B cell (primary cell): Measurements from ENCODE around the gene TFPT. TPM values are rescaled to one million over a fixed set of nuclear protein-coding genes. Genes with fewer than 3 reads are reported as not detected.

Experiments
- ATAC-seq: fragments of 200-7000 bp; cut with Tn5 transposase; one replicate; pipeline ENCODE4 v1.10.0; 2021; ENCODE audit warnings: low read depth, mild to moderate bottlenecking, moderate number of reproducible peaks, moderate library complexity
- CTCF ChIA-PET: fragments of 350-600 bp; sonication (Branson Sonifier 250); formaldehyde crosslinking; loops from one replicate; lab custom pipeline; 2021; ENCODE audit warnings: antibody characterized with exemption, inconsistent platforms; lab: Charles Lee
- POLR2A ChIA-PET: fragments of 350-600 bp; sonication (Branson Sonifier 250); formaldehyde crosslinking; loops from one replicate; lab custom pipeline; 2021; ENCODE audit warnings: antibody characterized with exemption; lab: Charles Lee
- DNase-seq: peaks from one replicate; pipeline ENCODE4 v3.0.0; 2013
- H2AFZ ChIP-seq: 2 replicates; pipeline ENCODE4 v1.6.1; 2012; ENCODE audit warnings: mild to moderate bottlenecking, low read depth, low read length; ENCODE audit not compliant: insufficient read depth, poor library complexity, severe bottlenecking
- H3K27ac ChIP-seq, 2 donors: 1 replicate in 1 of 2; 2 replicates in 1 of 2; pipeline ENCODE4 v1.5.1; 2012 to 2013; ENCODE audit warnings: low read length in 2 of 2, mild to moderate bottlenecking in 2 of 2, moderate library complexity in 1 of 2
- H3K27me3 ChIP-seq, 4 experiments: fragments of 200-600 bp in 1 of 4; sonication (generic) in 1 of 4; replicated peaks in 1 of 4; 1 replicate in 2 of 4; 2 replicates in 2 of 4; pipeline versions ENCODE4 v1.6.1 to v1.7.0; 2013 to 2016; ENCODE audit warnings: low read length in 3 of 4, mild to moderate bottlenecking in 2 of 4, mixed read lengths in 1 of 4, moderate library complexity in 1 of 4; ENCODE audit not compliant: insufficient read depth in 4 of 4, control insufficient read depth in 3 of 4; ENCODE audit errors: control extremely low read depth in 1 of 4
- H3K36me3 ChIP-seq, 2 experiments: replicated peaks in 1 of 2; 1 replicate in 1 of 2; 2 replicates in 1 of 2; pipeline versions ENCODE4 v1.6.1 to v1.7.1; 2013; ENCODE audit warnings: low read length in 1 of 2; ENCODE audit not compliant: insufficient read depth in 2 of 2, control insufficient read depth in 1 of 2; ENCODE audit errors: control extremely low read depth in 1 of 2, extremely low read depth in 1 of 2
- H3K4me1 ChIP-seq, 2 donors: fragments of 200-600 bp in 1 of 2; sonication (generic) in 1 of 2; 1 replicate in 1 of 2; 2 replicates in 1 of 2; pipeline versions ENCODE4 v1.5.1 to v1.6.1; 2013 to 2017; ENCODE audit warnings: low read length in 2 of 2; ENCODE audit not compliant: control insufficient read depth in 2 of 2, insufficient read depth in 2 of 2
- H3K4me2 ChIP-seq: replicated peaks from 2 replicates; pipeline ENCODE3; 2012; ENCODE audit warnings: mild to moderate bottlenecking, low read depth, low read length; ENCODE audit not compliant: poor library complexity, severe bottlenecking
- H3K4me3 ChIP-seq, 5 experiments: fragments of 200-600 bp in 1 of 5; sonication (generic) in 1 of 5; 1 replicate in 3 of 5; 2 replicates in 2 of 5; pipeline versions ENCODE4 v1.5.1 to v1.7.0; 2011 to 2016; ENCODE audit warnings: low read length in 4 of 5, mild to moderate bottlenecking in 4 of 5, low read depth in 2 of 5, control low read depth in 1 of 5, moderate library complexity in 1 of 5; ENCODE audit not compliant: insufficient read depth in 1 of 5; ENCODE audit errors: control extremely low read depth in 1 of 5, extremely low read depth in 1 of 5
- H3K79me2 ChIP-seq: fragments of 200-600 bp; sonication (generic); one replicate; pipeline ENCODE4 v1.6.0; 2016; ENCODE audit warnings: low read length; ENCODE audit not compliant: control insufficient read depth, insufficient read depth
- H3K9ac ChIP-seq: fragments of 200-600 bp; sonication (generic); 2 replicates; pipeline ENCODE4 v1.6.1; 2017; ENCODE audit warnings: mild to moderate bottlenecking, low read length, moderate library complexity
- H3K9me3 ChIP-seq, 3 donors: one replicate each; pipeline versions ENCODE4 v1.6.1 to v1.7.1; 2013; ENCODE audit warnings: low read length in 2 of 3; ENCODE audit not compliant: control insufficient read depth in 2 of 3, insufficient read depth in 1 of 3; ENCODE audit errors: control extremely low read depth in 1 of 3
- H4K20me1 ChIP-seq: 2 replicates; pipeline ENCODE4 v1.6.0; 2012; ENCODE audit warnings: mild to moderate bottlenecking, low read length; ENCODE audit not compliant: insufficient read depth, control insufficient read depth, poor library complexity, severe bottlenecking
- H3K27ac Mint-ChIP-seq: one replicate; pipeline ENCODE4 v1.8.0; 2021; ENCODE audit warnings: mixed read lengths
- H3K27me3 Mint-ChIP-seq: one replicate; pipeline ENCODE4 v1.8.0; 2021; ENCODE audit warnings: mixed read lengths
- H3K4me1 Mint-ChIP-seq: one replicate; pipeline ENCODE4 v1.8.0; 2021; ENCODE audit warnings: mixed read lengths
- H3K4me3 Mint-ChIP-seq: one replicate; pipeline ENCODE4 v1.8.0; 2021; ENCODE audit warnings: mixed read lengths
- H3K9me3 Mint-ChIP-seq: one replicate; pipeline ENCODE4 v1.8.0; 2022; ENCODE audit warnings: mixed read lengths; ENCODE audit not compliant: insufficient read depth
- CTCF ChIP-seq: fragments of 200-600 bp; IDR thresholded peaks from one replicate; pipeline ENCODE4 v1.8.0; 2022; ENCODE audit warnings: antibody characterized with exemption, mild to moderate bottlenecking
- EZH2 ChIP-seq: IDR thresholded peaks from 2 replicates; pipeline ENCODE4 v1.6.1; 2012; ENCODE audit warnings: borderline replicate concordance, low read depth, mild to moderate bottlenecking, moderate library complexity, low read length; ENCODE audit not compliant: insufficient read depth, poor library complexity, severe bottlenecking
- WGBS: methylation state at CpG from one replicate; pipeline ENCODE4 v1.1.5; 2013; ENCODE audit warnings: missing lambda C conversion rate; ENCODE audit not compliant: insufficient coverage; 5-methylcytosine and 5-hydroxymethylcytosine counted together
- intact Hi-C: fragments of 100-400 bp; cut with micrococcal nuclease; formaldehyde crosslinking; loops from one replicate; pipeline ENCODE4 v1.10.0; 2022
- polyA plus RNA-seq: library from polyadenylated mRNA; depleted of rRNA; stranded (reverse); fragments of >200 nt; gene quantifications from 2 replicates; pipeline ENCODE4 v1.2.3, GENCODE V29; 2012
- total RNA-seq, 2 donors: library from RNA; stranded (reverse); fragments of 120-200 nt in 1 of 2; gene quantifications; 1 replicate in 1 of 2; 2 replicates in 1 of 2; pipeline versions ENCODE4 v1.2.3 to v1.2.4, GENCODE V29; 2013 to 2022

TFPT gene
- total and polyA plus RNA-seq, 2 donors (not counting 1 experiment from before 2014, with no cell fraction given) = 8.4 to 12.7 TPM

- H3K9ac ChIP-seq = peak overlapping the region; percentile 89
- peaks cover 30 to 43% of the 10 kb centered on the region in 2 donors for H3K4me1 ChIP-seq
- peak overlapping the region; percentile 67 to 95 (median 79) for H3K4me3 ChIP-seq
- Mint-ChIP-seq H3K27ac (peak overlapping the region; percentile 100), H3K4me1 (peaks cover 42% of the 10 kb centered on the region), H3K27me3 (peaks cover 3% of the 10 kb centered on the region), H3K9me3 (no peaks in the 10 kb centered on the region), H3K4me3 (peak overlapping the region; percentile 100)
- peak overlapping the region; percentile 70 to 81 for H3K27ac ChIP-seq
- peaks cover 47% of the 10 kb centered on the region for H4K20me1 ChIP-seq
- H2AFZ ChIP-seq = peak overlapping the region; percentile 95
- no peaks in the 10 kb centered on the region for H3K27me3 ChIP-seq
- TF ChIP-seq EZH2 (no peak), CTCF (no peak)
- peaks cover 27% of the 10 kb centered on the region for H3K79me2 ChIP-seq
- WGBS = 6% methylated on average over 8 of the region's 19 CpGs
- DNase-seq (peak; percentile 52), ATAC-seq (no peak)
- CTCF ChIA-PET = interaction anchor here (0.7 to 1.9 kb wide), 10 partner anchors 9 to 320 kb away, joined by 3 to 8 read pairs (median 5); partner anchors contain the start of genes CNOT3, MBOAT7 and TSEN34
- no peaks in the 10 kb centered on the region for H3K9me3 ChIP-seq
- peak overlapping the region; percentile 88 for H3K4me2 ChIP-seq
- intact Hi-C loops = loop anchor here (1.0 to 2.0 kb wide), 6 partner anchors 9 to 290 kb away; partner anchors contain the start of genes CNOT3, LENG8, NDUFA3 and PRPF31
- H3K36me3 ChIP-seq = peaks cover 2 to 47% of the 10 kb centered on the region in 2 experiments
- POLR2A ChIA-PET = interaction anchor here (0.7 to 2.7 kb wide), 6 partner anchors 11 to 1181 kb away, joined by 3 to 24 read pairs (median 8); partner anchors contain the start of genes CNOT3, KMT5C, MBOAT7 and PRPF31
Measured at GRCh38 chr19:54158812-54159351, 43.4 kb upstream of the TFPT start.

DNA sequence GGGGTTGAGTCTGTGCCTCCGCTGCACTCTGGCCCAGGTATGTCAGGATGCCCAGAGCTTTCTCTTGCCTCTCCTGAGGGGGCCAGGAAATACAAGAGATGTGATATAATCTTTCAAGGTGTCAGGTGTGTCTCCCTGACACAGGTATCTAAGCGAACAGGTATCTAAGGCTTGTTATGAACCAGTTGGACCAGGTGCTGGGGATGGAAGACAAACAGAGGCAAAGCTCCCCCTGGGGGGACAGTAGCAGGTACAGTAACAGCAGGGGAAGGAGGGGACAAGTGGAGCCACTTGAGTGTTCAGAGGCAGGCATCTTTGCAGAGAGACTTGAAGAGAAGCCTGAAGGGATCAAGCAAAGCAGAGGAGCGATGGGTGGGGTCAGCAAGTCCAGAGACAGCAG is 41.5 kb upstream of the TFPT start:
- Histone ChIP-seq H3K4me2 (no peak overlapping the region), H3K27ac (no peak overlapping the region), H3K79me2 (peaks cover 27% of the 10 kb centered on the region), H4K20me1 (peaks cover 63% of the 10 kb centered on the region), H3K9ac (no peak overlapping the region), H3K27me3 (no peaks in the 10 kb centered on the region), H3K4me3 (no peak overlapping the region), H2AFZ (no peak overlapping the region), H3K4me1 (peaks cover 22 to 31% of the 10 kb centered on the region in 2 donors), H3K36me3 (peaks cover 2 to 57% of the 10 kb centered on the region in 2 experiments), H3K9me3 (no peaks in the 10 kb centered on the region)
- Mint-ChIP-seq H3K27ac (peak overlapping the region; percentile 50), H3K27me3 (no peaks in the 10 kb centered on the region), H3K4me3 (peak overlapping the region; percentile 43), H3K9me3 (no peaks in the 10 kb centered on the region), H3K4me1 (peaks cover 33% of the 10 kb centered on the region)
- intact Hi-C loops = no loop called here
- ChIA-PET CTCF (no interaction called here), POLR2A (interaction anchor here (1.1 kb wide), 1 partner anchor 20 kb away, joined by 5 read pairs; the partner anchor contains the start of gene CNOT3)
- no peak for ATAC-seq
- TF ChIP-seq CTCF (no peak), EZH2 (no peak)
- WGBS = 100% methylated on average over 3 of the region's 3 CpGs
- DNase-seq = no peak
